ENCODE data around the gene CCNF.
"Not testable (repeated sequence)": the region's sequence is repeated elsewhere in the genome, so short reads cannot be mapped to it uniquely, and the experiment has no call there.

The CCNF gene

GRCh38 chr16:2428051-2428783 is 1.0 kb upstream of the CCNF start:
- no peak for DNase-seq (ENCODE audit: low spot score)

GRCh38 chr16:2428784-2429033 is 538 bp upstream of the CCNF start:
- DNase-seq (ENCODE audit: low spot score) = no peak

- peak; percentile 41 for DNase-seq (ENCODE audit: low spot score)
Measured at GRCh38 chr16:2429771-2430663, 770 bp downstream of the CCNF start.

- DNase-seq (ENCODE audit: low spot score) = no peak
Measured at GRCh38 chr16:2432286-2432685, 3.0 kb downstream of the CCNF start.

GRCh38 chr16:2432801-2433505 is 3.7 kb downstream of the CCNF start:
- no peak for DNase-seq (ENCODE audit: low spot score)

GRCh38 chr16:2435236-2435635 is 6.0 kb downstream of the CCNF start:
- DNase-seq (ENCODE audit: low spot score) = not testable (repeated sequence)

GRCh38 chr16:2436110-2436509 is 6.9 kb downstream of the CCNF start:
- DNase-seq (ENCODE audit: low spot score) = no peak

- DNase-seq (ENCODE audit: low spot score) = no peak
Measured at GRCh38 chr16:2437032-2437790, 8.0 kb downstream of the CCNF start.

GRCh38 chr16:2438121-2438520 is 8.9 kb downstream of the CCNF start:
- DNase-seq (ENCODE audit: low spot score) = no peak

GRCh38 chr16:2439598-2439997 is 10.4 kb downstream of the CCNF start:
- no peak for DNase-seq (ENCODE audit: low spot score)

GRCh38 chr16:2441143-2441804 is 12.0 kb downstream of the CCNF start:
- DNase-seq (ENCODE audit: low spot score) = not testable (repeated sequence)

- no peak for DNase-seq (ENCODE audit: low spot score)
Measured at GRCh38 chr16:2443555-2443954, 14.3 kb downstream of the CCNF start.

- no peak for DNase-seq (ENCODE audit: low spot score)
Measured at GRCh38 chr16:2447920-2448583, 18.8 kb downstream of the CCNF start.

GRCh38 chr16:2449118-2449517 is 19.9 kb downstream of the CCNF start:
- DNase-seq (ENCODE audit: low spot score) = no peak

GRCh38 chr16:2450535-2450934 is 21.3 kb downstream of the CCNF start:
- DNase-seq (ENCODE audit: low spot score) = no peak

GRCh38 chr16:2450975-2451381 is 21.7 kb downstream of the CCNF start:
- DNase-seq (ENCODE audit: low spot score) = no peak

- no peak for DNase-seq (ENCODE audit: low spot score)
Measured at GRCh38 chr16:2451851-2452320, 22.6 kb downstream of the CCNF start.

- DNase-seq (ENCODE audit: low spot score) = no peak
Measured at GRCh38 chr16:2452650-2453049, 23.4 kb downstream of the CCNF start.

GRCh38 chr16:2455081-2455845 is 26.0 kb downstream of the CCNF start:
- no peak for DNase-seq (ENCODE audit: low spot score)

GRCh38 chr16:2456551-2457153 is 27.4 kb downstream of the CCNF start:
- DNase-seq (ENCODE audit: low spot score) = no peak

Data from hepatic stellate cell (primary cell).